GM18909 (cell line): ENCODE data around the gene NDOR1.
"Not testable (repeated sequence)": the region's sequence is repeated elsewhere in the genome, so short reads cannot be mapped to it uniquely, and the experiment has no call there.

Source experiments
- ATAC-seq: cut with Tn5 transposase; IDR thresholded peaks from one replicate; pipeline ENCODE4 v1.9.1; 2021; ENCODE audit warnings: mild to moderate bottlenecking; ENCODE audit not compliant: unreplicated experiment, poor library complexity

Gene NDOR1

GRCh38 chr9:137228968-137229896 lies 23.7 kb downstream of the NDOR1 start:
- no peak for ATAC-seq

GRCh38 chr9:137229903-137230704 lies 24.6 kb downstream of the NDOR1 start:
- ATAC-seq = no peak

GRCh38 chr9:137230705-137231371 lies 25.3 kb downstream of the NDOR1 start, which contains the start of gene SLC34A3:
SLC34A3 (plus strand) TSS chr9:137230901; CDS start chr9:137231703, 802 bp downstream.
- no peak for ATAC-seq

- ATAC-seq = no peak
Observed at GRCh38 chr9:137231372-137232039, 26.0 kb downstream of the NDOR1 start.

GRCh38 chr9:137232101-137232500 lies 26.6 kb downstream of the NDOR1 start:
- no peak for ATAC-seq

GRCh38 chr9:137232510-137232909 lies 27.0 kb downstream of the NDOR1 start:
- no peak for ATAC-seq

GRCh38 chr9:137233143-137233980 lies 27.9 kb downstream of the NDOR1 start:
- no peak for ATAC-seq

- ATAC-seq = no peak
Observed at GRCh38 chr9:137234055-137234697, 28.7 kb downstream of the NDOR1 start.

- ATAC-seq = no peak
Observed at GRCh38 chr9:137234758-137235423, 29.4 kb downstream of the NDOR1 start.

- ATAC-seq = no peak
Observed at GRCh38 chr9:137235424-137236237, 30.1 kb downstream of the NDOR1 start.

GRCh38 chr9:137236238-137236935 lies 30.9 kb downstream of the NDOR1 start:
- peak; percentile 18 for ATAC-seq

- ATAC-seq = no peak
Observed at GRCh38 chr9:137236936-137237421, 31.5 kb downstream of the NDOR1 start.

- no peak for ATAC-seq
Observed at GRCh38 chr9:137237759-137238726, 32.5 kb downstream of the NDOR1 start.

- not testable (repeated sequence) for ATAC-seq
Observed at GRCh38 chr9:137239541-137240200, 34.2 kb downstream of the NDOR1 start.

GRCh38 chr9:137240318-137240840 lies 34.9 kb downstream of the NDOR1 start:
- ATAC-seq = peak; percentile 24
